Right lobe of liver (tissue), 4 donors: Measurements from ENCODE around the gene ENOX1.

Experiments
- CTCF ChIP-seq, 4 donors: fragments of 200-600 bp in 3 of 4; fragments of 450-650 bp in 1 of 4; IDR thresholded peaks; one replicate each; pipeline versions ENCODE4 v1.5.1 to v1.8.0; 2016 to 2022; ENCODE audit warnings: antibody characterized with exemption in 4 of 4, mild to moderate bottlenecking in 2 of 4
- POLR2A ChIP-seq: fragments of 450-650 bp; IDR thresholded peaks from one replicate; pipeline ENCODE4 v1.6.1; 2017; ENCODE audit warnings: antibody characterized with exemption, mild to moderate bottlenecking
- donor health status: DM: no; HTN: no; CAD: no.
- donor health status: DM: no; HTN: no; CAD: no.
- donor health status: DM: no; HTN: yes; CAD: no.

DNA sequence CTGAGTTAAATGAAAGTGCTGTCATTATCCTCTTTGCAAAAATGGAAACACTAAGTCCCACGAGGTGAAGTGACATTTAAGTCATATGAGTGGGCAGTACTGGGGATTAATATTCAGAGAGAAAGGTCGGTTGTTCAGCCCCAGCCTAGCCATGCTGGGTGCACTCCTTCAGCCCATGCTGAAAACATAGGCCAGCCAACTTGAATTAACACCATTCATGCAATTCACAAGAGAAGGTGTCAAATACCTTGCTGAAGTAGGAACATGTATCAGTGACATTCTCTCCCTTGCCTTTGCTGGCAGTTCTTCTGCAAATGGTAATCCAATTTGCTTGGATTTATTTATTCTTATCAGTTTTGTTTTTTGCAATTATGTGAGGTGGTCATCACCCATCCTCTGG lies 507.1 kb downstream of the ENOX1 start:
- no peak for TF ChIP-seq POLR2A
- TF ChIP-seq CTCF (IDR thresholded peaks at IDR 0.05): no peak
